NCI-H128 (cell line): ENCODE results near the gene ZNF236.
"Not testable (repeated sequence)": the region's sequence is repeated elsewhere in the genome, so short reads cannot be mapped to it uniquely, and the experiment has no call there.

Source experiments
- DNase-seq: peaks from one replicate; lab custom pipeline; 2025; ENCODE audit not compliant: unreplicated experiment; lab: John Stamatoyannopoulos, UW

Gene ZNF236

DNA sequence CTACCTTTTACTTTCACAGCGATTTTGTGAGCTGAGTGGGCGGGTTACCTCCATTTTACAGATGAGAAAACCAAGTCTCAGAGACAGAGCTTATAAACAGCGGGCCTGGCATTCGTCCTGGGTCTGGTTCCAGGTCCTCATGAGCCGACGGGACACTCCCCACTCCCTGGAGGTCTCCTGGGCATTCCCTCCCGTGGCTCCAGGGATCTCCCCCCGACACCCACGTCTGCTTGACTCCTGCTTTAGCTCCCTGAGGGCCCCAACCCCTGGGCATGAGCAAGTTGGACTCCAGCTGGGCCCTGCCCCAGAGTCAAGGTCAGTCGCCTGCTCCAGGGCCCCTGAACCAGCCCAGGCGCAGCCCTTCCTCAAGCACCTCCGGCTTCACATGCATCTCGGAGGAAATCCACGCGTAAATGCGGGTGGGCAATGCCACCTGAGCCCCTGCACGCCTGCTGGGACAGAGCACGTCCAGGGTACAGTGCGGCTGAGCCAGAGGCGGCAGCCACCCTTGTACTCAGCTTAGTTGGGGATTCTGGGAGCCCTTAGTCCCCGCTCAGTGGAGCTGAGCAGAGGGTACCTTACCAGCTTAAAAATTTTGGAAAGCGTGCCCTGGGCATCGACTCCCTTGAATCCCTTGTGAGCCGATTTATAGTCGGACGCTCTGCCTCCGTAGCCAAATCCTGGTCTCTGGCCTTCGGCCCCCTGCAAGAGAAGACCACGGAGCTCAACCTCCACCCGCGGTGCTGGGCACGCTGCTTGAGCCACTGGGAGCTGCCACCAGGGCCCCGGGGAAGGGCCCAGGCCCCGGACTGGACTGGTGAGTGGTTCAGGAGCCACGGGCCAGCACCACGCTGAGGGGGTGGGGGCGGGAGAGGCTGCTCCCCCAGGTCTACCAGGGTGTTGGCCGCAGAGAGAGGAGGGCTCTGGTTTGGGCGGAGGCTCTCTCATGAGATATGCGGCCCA lies 162.1 kb downstream of the ZNF236 start:
- DNase-seq, result no peak

DNA sequence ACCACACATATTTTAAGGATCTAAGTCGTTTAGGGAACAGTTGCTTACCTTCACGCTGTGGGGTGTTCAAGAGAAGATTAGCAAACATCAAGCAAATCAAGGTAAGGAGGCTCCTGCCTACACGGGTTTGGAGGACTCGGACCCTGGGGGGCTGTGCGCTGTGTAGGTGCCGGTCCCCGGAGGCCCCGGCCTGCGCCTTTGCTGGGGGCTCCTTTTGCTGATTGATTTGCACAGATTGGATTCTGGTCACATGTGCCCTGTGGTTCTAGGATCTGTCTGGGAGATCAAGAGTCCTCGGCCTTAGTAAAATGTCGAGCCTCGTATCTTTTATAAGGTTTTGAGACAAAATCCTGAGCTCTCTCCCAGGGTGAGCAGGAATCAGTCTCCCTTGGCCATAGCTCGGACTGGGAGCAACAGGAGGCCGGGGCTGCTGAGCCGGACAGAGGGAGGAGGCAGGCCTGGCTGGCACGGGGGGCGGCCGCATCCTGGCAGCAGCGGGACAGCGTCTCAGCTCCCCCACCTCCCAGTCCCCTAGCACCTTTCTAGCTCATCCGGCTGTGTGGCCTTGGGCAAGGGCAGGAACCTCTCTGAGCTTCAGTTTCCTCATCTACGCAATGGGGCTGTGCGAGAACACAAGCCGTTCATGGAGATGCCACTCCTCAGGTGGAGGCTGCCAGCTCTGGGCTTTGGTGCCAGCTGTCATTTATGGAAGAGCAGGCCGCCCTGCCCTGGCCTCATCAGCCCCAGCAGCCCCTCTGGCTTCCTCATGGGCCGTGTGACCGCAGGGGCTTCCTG lies 163.0 kb downstream of the ZNF236 start:
- DNase-seq, result no peak

DNA sequence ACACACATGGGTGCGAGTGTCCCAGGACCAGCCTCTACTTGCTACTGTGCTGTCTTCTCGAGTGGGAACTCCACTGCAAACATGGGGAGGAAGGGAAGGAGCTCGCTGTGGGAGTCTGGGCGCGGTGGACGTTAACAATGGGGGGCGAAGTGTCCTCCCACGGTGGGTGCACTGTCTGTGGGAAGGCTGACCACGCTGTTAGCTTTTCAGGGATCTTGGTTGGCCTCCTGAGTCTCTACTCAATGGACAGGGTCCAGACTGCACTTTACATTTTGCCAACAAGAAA lies 163.5 kb downstream of the ZNF236 start:
- DNase-seq, result no peak

DNA sequence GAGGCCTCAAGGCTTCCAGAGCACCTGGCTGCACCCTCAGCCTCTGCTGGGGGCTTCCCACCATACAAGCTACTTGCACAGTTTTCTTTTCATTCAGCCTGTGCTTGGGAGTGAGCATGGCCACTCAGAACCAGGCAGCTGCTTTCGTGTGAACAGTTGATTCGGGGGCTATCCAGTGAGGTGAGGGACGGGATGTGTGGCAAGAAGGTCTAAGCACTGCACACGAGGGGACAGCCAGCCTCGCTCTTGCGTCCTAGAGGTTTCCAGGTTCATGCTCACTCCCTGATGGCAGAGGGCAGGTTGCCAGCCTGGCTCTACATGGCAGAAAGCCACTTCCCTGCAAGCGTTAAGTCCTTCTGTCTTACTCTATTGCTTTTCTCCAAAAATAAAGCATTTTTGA lies 164.0 kb downstream of the ZNF236 start:
- no peak for DNase-seq

DNA sequence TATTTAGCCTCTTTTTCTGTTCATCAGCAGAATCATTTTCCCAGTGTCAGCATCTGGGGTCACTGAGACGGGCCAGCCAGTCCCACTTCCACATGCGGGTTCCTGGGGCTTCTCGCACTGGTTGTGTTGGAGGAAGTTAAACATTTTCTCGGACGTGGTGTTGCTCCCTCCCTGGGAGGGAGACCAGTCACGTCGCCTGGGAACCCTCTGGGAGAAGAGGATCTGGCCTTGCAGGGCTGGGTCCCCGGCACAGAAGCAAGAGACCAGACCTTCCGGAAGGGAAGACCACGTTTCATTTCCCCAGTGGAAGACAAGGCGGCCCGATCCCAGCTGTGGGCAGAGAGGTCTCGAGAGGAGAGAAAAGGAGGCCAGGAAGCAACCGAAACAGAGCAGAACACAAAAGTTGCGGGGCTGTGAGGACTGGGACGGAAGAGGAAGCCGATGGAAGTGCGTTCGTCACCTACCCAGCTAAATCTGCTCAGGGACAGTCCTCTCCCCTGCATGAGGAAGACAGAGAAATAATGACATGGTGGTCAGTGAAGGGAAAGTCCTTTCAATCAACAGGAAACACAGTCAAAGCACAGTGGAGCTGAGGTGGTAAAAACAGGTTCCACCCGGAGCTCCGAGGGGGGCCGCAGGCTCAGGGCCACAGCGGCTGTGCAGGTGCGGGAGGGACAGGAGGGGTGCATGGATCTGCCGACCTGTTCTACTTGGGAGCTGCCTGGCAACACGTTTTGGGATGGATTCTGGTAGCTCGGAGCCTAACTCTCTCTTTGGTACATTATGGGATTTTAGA lies 165.9 kb downstream of the ZNF236 start:
- DNase-seq, result no peak

DNA sequence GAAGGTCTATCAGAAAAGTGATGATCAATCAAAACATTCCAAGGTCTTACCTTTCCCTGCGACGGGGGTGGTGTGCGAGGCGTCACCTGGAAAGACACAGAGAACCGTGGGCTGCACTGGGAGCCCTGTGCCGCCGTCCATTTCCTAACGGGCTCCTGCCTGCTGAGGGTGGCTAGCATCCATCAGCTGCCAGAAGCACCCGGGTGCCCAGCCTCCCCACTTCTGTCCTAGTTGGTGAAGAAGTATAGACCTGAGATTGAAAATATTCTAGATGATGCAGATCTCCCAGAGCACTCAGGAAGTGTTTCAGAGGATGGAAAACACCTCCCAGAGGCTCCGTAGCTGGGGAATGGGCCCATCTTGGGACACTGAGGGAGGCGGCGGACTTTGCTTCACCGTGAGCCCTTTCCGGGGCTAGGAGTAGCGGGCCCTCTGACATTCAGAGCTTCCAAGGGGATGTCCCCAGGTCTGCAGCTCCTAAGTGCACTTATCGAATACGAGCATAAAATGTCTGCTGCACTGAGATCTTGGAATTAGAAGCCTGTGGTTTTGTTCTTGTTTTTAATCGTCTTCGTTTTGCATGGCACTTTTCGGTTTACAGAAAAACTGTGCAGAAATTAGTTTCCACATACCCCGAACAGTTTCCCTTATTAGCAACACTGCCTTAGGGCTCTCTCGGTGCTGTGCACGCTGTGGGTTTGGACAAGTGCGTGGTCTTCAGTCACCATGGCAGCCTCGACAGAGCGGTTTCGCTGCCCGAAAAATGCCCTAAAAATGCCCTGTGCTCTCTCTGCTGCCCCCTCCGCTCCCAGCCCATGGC lies 166.7 kb downstream of the ZNF236 start:
- no peak for DNase-seq

DNA sequence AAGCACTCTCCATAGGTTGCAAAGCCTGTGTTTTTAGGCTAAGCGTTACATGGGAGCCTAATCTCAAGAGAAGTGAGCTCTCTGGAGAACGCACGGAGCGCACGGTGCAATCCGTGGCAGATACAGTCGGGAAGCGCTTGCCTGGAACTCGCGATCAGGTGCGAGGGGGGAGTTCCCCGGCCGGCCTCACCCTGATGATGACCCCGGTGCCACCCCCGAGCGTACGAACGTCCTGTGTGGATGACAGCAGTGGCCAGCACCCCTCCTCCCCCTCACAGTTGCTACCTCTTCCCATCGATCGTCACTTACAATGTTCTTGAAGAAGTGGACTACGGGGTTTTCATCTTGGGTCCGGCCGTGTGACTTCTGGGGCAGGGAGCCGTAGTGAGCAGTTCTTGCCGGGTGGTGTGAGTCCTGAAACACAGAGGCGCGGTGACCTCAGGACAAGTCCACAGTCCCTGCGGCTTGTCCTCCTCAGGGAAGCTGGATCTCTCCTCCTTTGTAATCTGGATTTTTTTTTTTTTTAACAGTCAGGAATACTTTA lies 167.4 kb downstream of the ZNF236 start:
- DNase-seq, result no peak

DNA sequence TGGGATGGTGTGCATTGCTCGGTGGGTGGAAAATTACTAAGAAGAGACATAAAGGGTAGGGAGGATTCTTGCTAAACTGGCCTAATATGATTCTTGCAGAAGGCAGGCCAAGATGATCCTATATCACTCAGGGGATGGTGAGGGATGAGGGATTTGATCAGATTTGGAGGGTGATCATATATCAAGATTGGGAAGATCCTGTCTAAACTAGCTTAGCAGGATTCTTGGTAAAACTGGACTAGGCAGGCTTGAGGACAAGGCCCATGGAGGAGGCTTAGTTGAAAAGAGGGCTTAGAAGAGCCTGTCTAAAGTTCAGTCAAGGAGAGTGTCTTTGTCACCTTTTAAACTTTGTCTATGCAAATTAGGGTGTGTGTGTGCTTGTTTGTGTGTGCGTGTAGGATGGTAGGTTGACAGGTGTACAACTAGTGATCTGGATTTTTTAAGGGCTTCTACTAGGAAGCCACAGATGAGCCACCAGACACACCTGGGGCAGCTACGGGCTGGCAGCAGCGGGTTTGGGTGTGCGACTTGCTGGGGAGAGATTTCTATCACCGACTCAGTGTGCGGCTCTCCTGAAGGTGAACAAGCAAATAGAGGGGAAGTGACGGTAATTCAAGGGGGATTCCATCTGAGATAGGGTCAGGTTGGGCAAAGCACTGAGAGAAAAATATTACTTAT lies 168.1 kb downstream of the ZNF236 start:
- DNase-seq, result not testable (repeated sequence)

DNA sequence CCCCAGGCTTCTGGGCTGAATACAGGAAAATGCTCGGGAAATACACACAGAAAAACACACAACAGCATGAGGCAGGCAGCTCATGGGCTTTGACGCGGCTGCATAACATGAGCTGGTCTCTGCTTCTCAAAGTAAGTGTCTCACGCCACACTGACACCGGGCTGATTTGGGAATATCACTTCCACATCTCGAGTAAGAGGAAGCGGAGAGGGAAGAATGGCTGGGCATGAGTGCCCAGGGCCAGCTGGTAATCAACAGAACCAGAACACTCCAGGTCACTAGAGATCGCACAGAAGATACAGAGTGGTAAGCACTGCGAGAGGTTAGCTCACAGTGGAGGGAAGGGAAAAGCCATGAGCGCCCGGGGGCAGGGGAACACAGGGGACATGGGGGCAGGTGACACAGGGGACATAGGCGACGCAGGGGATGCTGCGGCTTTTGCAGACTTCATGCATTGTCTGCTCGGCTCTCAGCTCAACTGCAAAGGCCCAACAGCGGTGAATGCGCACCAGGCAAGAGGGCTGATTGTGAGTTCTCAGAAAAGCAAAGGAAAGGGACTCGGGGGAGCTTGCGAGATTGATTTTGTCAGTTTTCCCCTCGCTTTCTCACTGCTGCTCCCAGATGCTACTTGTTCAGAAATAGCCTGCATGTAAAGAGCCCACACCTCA lies 168.8 kb downstream of the ZNF236 start:
- DNase-seq, result no peak

DNA sequence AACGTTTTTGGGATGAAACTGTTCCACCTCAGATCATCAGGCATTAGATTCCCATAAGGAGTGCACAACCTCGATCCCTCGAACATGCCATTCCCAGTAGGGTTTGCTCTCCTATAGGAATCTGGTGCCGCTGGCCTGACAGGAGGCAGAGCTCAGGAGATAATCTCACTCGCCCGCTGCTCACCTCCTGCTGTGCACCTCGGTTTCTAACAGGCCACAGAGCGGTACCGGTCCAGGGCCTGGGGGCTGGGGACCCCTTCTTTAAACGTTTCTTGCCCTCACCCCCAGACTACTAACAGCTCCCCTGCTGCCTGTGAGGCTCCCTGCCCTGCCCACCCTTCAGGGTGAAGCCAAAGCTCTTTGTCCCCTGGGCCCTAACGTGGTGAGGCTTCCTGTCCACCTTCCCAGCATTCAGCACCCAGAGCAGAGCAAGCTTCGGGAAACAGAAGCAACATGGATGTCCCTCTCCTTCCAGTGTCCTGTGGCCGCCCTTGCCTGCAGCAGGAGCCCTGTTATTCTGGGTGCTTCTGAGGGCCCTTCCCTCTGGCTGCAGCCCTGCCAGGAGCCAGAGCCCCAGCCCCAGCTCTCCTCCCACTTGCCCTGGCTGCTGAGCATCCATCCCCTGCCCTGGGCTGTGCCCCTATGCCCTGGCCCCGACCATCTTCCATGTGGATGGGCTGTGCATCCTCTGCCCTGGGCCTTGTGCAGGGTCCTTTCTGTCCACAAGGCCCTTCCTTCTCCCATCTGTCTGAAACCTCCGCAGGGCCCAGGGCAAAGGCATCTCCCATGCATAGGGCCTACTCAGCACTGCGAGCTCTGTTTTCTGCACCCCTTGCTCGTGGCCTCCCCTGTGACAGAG lies 170.1 kb downstream of the ZNF236 start:
- no peak for DNase-seq

DNA sequence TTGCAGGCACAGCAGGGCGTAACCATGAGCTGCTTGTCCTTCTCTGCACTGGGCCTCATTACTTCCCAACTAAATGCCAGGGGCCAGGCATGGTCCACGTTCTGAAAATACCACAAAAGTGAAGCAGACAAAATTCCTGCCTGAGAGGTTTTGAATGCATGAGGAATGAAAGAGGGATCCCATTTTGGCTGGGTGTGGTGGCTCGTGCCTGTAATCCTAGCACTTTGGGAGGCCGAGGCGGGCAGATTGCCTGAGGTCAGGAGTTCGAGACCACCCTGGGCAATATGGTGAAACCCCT lies 170.7 kb downstream of the ZNF236 start:
- no peak for DNase-seq

DNA sequence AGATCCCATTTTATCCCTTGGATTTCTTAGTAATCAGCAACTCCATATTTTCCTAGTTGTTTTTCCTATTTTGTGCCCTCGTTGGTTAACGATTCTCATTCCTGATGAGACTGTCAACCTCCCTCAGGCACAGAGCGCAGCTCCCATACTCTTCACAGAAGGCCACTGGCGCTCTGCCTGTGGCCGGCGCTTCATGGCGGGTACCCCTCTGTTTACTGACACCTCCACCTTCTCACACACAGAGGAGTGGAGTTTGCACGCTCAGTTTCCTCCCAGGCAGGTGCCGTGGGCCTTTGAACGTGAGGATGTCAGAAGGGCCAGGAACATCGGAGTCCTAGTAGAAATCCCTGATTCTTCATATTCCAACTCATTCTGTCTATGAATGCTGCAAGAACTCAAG lies 171.2 kb downstream of the ZNF236 start:
- DNase-seq, result no peak

DNA sequence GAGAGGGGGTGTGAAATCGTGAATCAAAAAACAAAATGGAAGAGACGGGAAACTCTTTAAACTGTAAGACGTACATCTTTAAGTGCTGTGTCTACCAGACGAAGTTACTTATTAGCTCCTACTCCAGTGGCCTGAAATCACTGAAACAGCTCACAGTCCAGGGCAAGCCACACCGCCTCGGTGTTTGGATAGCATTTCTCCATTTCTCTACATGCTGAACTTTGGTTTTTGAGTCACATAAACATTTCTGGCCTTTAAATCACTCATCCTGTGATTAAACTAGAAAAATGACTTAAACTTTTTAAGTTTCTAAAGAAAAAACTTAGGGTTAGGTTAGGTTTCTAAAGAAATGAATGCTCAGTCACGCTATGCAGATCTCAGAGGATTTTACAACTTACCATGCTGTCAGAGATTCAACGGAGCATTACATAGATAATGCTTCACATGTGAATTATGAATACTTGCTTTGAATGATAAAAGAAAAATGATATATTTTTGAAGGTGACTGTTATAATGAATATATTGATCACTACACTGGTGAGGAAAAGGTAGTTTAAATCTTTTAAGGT lies 171.8 kb downstream of the ZNF236 start:
- DNase-seq, result no peak

DNA sequence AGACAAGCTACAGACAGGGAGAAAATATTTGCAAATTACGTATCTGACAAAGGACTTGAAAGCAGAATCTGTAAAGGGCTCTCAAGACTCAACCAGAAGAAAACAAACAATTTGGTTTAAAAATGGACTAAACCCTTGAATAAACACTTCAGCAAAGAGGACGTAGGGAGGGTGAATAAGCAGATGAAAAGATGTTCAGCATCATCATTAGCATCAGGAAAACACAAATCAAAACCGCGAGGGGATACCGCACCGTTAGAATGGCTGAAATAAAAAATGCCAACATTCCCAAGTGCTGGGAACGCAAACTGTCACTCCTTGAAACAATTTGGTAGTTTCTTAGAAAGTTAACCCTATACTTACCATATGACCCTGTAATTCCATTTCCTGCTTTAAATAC lies 173.5 kb downstream of the ZNF236 start:
- DNase-seq, result no peak

DNA sequence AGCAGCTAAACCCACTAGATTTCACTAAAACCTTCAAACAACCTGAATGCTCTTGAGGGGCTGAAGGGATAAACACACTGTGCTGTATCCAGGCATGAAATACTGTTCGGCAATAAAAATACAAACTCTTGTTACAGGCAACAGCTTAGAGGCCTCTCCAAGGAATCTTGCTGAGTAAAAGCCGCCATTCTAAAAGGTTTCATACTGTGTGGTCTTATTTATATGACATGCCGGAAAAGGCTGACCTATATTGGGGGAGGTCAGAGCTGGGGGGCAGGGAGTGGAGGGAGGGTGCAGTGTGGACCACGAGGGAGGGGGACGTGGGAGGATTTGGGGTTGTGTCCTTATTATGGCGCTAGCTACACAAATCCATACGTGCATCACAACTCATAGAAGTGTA lies 174.1 kb downstream of the ZNF236 start:
- no peak for DNase-seq

DNA sequence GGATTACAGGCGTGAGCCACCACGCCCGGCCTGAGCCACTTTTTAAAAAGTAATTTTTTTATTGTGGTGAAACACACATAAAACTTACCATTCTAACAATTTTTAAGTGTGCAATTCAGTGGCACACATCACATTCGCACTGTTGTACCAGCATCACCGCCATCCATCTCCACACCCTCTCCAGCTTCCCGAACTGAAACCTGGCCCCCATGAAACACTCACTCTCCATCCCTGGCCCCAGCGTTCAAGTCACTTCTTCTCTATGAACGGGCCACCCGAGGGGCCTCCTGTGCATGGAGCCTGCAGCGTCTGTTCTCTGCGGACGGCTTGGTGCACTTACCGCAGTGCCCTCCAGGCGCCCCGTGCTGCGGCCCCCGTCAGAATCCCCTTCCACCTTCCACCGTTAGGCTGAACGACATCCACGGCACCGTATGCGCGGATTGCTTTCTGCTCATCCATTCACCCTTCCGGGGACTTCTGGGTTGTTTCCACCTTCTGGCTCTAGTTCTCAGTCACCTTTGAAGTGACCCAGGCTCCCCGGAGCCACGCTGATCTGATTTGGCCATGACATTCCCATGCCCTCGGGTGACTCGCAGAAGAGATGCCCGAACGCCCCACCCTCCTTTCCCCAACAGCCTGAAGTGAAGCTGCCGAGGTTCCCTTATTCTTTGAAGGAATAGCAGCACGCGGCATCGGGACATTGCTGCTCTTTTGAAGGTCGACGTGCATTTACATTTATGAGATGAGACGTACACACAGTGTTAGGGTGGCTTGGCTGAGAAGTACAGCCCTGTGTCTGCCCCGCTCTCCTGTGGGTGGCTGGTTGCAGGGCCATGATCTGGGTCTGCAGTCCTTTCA lies 175.8 kb downstream of the ZNF236 start:
- DNase-seq, result no peak

DNA sequence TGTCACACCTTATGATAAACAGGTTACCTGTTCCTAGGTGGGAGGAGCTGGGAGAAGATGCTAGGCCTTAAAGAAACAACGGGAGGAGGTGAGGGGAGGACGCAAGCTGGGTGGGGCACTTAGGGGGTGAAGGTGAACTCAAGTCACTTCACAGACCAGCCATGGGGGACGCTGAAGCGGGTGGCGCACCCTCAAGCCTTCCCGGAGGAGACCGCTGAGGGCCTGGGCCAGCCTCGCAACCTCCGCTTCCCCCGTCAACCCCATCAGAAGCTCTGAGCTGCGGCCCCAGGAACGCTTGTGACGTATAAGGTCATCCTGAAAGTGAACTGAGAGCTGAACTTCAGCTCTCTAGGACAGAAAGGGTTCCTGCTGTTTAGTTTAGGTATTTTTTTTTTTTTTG lies 176.7 kb downstream of the ZNF236 start:
- no peak for DNase-seq
